Measurements from ENCODE around the gene AQP2.

The AQP2 gene

DNA sequence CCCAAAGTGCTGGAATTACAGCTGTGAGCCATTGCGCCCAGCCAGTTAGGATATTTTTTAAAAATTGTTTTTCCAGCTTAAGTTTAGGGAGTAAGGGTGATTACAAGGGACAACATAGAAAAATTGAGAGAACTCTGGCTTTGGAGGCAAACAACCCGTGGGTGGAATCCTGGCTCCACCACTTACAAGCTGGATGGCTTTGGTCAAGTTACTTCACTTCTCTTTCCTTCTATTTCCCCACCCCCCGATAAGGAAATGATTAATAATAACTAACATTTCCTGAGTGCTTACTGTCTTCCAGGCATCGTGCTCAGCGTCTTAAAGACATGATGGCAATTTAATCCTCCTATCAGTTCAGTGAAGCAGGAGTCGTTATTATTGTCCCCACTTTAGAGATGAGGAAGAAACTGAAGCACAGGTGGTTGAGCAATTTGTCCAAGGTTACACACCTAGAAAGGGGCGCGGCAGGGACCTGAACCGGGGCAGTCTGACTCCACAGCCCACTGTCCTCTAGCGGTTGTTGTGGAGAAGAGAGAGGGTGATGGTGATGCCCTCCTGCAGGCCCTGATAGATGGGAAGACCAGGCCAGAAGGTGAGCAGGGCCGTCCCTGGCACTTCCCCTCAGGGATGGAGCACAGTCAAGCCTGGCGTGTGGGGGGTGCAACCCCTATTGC lies 30.2 kb upstream of the AQP2 start:
- DNase-seq (ENCODE audit: low read depth, low spot score): no peak

DNA sequence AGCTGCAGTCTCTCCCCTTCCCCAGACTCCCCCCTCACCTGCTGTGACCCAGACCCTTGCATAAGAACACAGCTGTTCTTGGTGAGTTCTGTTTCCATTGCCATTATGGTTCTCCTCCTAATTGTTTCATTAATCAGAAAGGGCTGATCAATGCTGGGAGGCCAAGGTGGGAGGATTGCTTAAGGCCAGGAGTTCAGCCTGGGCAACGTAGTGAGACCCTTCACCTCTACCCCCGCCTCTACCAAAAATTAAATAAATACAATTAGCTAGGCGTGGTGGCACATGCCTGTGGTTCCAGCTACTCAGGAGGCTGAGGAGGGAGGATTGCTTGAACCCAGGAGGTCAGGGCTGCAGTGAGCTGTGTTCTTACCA lies 29.6 kb upstream of the AQP2 start:
- no peak for DNase-seq (ENCODE audit: low read depth, low spot score)

DNA sequence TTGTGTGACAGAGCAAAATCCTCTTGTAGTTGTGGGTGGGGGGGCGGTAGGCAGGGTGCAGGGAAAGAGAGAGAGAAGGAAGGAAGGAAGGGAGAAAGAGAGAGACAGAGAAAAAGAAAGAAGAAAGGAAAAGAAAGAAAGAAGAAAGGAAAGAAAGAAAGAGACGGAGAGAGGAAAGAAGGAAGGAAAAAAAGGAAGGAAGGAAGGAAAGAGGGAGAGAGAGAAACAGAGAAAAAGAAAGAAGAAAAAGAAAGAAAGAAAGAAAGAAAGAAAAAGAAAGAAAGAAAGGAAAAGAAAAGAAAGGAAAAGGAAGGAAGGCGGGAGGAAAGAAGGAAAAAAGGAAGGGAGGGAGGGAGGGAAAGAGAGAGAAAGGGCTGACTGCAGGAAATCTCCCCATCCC lies 29.2 kb upstream of the AQP2 start:
- DNase-seq (ENCODE audit: low read depth, low spot score): no peak

DNA sequence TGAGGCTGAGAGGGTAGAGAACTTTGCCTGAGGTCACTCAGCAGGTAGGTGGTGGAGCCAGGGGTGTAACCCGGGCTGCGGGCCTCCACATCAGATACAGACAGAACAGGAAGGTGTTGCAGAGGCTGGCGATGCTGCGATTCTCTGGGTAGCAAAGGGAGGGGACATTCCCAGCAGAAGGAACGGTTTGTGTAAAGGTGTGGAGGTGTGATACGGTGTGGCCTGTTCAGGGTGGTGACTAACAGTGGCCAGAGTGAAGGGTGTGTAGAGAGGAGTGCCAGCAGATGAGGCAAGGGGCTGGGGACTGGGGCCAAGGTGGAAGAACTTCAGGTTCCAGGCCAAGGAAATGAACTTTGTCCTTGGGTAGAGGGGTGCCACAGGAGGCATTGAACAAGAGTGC lies 28.6 kb upstream of the AQP2 start:
- DNase-seq (ENCODE audit: low read depth, low spot score): no peak

DNA sequence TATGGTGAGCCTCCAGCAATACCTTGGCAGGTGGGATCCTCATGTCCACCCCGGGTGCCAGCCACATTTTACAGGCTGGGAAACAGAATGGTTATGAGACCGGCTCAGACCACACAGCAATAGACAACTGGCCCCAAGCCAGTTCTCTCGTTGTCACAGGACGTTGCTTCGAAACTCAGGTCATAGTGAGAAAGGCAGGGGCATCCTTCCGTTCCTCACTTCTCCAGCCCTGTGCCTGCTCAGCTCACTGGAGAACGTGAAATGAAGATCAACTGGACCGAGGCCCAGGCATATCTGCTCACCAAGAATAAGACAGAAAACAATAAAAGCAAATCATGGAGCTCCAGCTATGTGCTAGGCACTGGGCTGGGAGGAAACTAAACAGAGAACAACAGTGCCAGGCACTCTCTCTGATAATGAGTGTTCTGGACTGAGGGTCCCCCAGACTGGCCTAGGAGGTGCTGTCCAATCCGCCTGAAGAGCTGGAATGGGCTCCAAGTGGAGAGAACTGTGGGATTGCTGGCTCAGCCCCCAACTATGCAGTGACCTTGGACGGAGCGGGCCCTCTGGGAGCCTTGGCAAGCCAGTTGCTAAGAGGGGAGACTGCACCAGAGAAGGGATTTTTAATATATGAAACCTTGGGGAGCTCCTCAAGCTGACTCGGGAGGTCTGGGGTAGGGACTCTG lies 28.0 kb upstream of the AQP2 start:
- no peak for DNase-seq (ENCODE audit: low read depth, low spot score)

DNA sequence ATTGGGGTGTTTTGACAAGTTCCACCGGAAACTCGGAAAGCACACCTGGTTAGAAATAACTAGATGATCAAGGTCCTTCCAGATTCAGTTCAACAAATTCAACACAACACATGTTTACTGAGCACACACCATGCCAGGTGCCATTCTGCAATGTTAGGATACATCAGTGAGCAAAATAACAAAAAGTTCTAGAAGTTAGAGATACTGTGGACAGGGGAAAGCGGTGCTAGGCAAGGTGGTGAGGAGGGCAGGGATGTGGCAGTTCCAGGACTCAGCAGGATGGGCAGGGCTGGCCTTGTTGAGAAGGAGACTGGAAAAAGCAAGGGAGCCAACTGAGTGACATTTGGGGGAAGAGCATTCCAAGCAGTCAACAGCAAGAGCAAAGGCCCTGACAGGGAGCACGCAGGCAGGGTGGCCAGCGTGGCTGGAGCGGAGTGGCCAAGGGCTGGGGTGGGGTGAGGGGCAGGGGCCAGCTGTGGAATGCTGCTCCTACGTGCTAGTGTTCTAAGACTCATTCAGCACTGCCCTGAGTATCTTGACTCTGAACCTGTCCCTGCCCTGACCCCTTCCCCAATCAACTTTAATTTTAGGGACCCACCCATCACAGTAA lies 27.4 kb upstream of the AQP2 start:
- no peak for DNase-seq (ENCODE audit: low read depth, low spot score)

DNA sequence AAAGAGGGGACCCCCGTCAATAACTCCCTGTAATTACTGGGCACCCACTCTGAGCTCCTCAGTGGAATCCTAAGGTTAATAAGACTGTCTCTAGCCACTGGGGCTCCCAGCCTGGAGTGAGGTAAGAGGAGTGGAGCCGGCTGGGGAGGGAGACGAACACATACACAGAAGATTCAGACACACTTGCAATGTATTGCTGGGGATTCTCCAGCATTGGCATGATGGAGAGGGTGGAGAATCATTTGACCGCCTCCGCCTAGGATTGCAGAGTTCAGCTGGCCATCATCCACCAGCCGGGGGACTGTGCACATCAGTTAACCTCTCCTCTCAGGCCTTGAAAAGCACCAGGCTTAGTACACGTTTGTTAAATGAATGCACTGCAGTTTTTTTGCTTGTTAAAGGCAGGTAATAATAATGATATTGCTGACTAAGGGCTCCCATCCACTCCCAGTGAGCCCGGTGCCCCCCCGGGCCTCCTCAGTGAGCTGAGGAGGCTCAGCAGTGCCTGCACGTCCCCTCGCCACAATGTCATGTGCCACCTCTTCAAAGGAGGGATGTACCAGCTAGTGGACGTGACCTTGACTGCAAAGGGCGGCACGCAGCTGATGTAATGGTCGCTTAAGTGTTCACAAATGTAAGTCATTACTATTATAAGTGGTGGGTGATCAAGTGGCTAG lies 26.5 kb upstream of the AQP2 start:
- no peak for DNase-seq (ENCODE audit: low read depth, low spot score)

DNA sequence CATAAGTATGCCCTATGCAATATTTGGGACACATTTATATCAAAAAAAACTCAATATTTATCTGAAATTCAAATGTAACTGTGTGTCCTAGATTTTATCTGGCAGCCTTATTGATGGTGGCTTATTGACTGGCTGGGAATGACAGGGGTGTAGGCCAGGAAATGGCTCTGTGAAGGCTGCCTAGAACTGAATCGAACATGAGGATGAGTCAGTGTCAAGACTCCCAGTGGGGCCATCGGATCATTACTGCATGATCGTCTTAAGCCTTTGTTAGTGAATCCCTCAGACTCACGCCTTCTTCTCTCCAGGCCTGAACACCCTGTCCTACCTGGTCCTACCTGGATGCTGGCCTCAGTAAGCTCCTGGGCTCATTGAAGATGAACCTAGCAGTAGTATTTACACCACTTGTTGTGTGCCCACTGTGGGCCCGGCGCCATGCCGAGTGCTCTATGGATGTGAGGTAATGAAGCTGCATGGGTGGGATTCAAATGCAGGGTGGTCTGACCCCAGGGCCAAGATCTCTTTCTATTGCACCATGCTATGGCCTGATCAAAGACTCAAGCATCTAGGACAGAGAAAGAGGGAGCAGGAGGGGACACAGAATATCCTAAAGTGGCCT lies 25.8 kb upstream of the AQP2 start:
- DNase-seq (ENCODE audit: low read depth, low spot score): no peak

DNA sequence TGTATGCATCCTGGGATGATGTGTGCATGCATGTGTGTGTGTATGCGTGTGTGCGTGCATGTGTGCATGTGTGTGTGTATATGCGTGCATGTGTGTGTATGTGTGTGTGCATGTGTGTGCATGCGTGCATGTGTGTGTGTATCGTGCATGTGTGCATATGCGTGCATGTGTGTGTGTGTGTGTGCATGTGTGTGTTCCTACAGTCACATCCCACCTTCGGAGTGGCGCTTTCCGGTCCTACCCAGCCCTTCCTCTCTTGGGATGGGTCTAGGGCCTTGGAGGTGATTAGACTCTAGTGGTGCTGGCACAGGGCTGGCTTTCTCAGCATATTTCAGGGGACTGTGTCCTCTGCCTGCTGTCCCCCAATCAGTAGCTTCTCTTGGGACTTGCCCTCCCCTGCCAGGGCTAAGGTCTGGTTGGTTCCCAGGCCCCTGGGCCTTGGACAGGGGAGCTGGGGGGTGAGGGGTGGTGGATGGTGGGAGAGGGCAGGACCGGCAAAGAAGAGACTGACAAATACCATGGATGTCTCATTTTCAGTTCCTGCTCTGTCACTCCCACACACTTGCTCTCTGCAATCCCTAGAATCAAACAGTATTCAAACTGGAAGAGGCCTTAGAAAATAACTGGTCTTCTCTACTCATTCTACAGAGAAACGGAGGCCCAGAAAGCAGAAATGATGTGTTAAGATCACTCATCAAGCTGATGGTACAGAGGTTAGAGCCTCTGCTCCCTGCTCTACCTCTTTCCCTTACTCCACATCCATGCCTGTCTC lies 24.9 kb upstream of the AQP2 start:
- DNase-seq (ENCODE audit: low read depth, low spot score): no peak

DNA sequence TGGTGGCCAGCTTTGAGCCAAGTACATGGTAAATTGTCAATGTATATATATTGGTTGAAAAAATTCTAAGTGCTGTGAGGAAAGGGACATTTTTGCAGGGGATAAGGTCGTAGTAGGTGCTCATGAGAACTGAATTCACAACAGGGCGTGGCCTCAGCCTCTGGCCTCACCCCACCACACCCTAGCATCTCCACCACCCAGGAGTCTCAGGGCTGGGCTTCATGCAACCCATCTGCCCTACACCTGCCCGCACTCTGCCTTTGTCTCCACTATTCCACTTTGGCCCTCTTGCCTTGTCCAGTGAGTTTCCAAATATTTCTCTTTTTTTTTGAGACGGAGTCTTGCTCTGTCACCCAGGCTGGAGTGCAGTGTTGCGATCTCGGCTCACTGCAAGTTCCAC lies 22.1 kb upstream of the AQP2 start:
- DNase-seq (ENCODE audit: low read depth, low spot score): no peak

DNA sequence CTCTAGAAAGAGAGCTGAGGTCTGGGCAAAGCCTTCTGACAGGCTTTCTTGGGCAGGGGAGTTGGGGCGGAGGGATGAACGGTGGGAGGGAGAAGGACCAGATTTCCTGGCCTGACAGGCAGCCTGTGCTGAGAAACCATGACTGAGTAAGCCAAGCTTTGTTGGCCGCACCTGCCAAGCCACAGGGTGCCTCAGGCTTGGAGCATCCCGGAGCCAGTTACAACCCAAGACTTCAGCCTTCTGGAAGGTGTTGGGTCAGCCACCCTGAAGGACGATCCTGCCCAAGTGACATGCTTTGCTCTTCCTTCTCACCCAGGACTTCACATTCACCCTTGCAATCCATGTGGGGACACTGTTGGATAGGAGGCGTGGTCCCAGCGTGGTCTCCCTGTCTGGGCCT lies 21.0 kb upstream of the AQP2 start:
- no peak for DNase-seq (ENCODE audit: low read depth, low spot score)

DNA sequence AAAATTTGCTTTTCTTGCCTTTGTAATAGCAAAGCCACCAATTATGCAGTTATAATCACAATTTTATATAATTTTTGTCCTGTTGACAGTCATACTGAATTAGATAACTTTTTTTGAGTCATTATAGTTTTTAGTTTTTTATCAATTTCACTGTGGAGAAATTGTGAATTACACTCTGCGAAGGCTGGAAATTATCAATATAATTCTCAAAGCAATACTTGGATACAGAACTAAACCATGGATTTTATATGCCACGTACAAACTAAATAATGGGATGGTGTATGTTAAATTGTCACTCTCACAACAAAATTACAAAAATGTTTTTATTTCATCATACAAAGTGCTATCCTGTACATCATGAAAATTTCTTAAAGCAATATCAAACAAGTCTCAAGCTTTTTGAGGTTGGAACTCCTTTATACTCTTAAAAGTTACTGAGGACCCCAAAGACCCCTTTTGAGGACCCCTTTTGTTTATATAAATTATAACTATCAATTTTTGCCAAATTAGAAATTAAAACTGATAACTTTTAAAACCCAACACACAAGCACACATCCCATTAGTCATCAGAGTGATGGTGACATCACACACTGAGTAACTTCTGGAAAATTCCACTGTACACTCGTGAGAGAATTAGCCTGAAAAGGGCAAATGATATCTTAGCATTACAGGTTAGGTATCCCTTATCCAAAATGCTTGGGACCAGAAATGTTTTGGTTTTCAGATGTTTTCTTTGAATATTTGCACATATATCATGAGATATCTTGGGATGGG lies 19.8 kb upstream of the AQP2 start:
- no peak for DNase-seq (ENCODE audit: low read depth, low spot score)

DNA sequence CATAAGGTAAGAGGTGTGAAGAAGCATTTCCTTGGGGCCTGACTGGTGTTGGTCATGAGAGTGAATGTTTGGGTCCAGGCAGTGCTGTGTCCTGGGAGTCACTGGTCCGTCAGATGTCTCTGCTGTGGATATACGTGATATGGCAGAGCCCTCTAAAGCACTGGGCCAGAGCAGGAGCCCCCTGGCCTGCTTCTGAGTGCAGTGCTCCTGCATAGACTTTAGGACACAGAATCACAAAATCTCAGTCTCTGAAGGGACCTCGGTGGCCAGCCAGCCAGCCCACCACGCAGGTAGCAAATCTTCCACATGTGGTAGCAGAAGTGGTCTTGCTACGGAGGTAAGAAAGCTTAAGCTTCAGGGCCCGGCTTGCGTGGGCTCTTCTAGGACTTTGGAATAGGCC lies 18.5 kb upstream of the AQP2 start:
- DNase-seq (ENCODE audit: low read depth, low spot score): no peak

DNA sequence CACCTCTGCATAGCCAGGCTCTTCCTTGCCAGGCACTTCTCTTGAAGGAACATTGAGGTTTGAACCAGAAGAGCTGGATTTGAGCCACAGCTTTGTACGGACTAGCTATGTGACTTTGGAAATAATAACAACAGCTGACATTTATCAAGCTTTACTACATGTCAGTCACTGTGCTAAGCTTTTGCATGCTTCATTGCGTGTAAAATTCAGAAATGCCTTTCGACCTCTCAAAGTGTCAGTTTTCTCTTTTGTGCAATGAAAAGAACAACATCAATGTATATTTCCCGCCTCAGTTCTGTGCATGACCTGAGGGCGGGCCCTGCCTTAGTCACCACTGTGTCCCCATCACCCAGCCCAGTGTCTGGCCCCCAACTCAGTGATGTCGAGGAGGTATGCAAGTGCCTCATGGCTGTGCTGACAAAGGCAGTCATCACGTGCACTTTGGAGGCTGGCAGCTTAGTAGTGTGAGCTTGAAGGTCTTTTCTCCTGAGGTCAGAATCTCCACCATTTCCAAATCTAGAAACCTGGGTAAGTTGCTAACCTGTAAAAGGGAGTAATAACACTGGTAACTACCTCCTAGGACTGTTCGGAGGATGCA lies 17.9 kb upstream of the AQP2 start:
- no peak for DNase-seq (ENCODE audit: low read depth, low spot score)

DNA sequence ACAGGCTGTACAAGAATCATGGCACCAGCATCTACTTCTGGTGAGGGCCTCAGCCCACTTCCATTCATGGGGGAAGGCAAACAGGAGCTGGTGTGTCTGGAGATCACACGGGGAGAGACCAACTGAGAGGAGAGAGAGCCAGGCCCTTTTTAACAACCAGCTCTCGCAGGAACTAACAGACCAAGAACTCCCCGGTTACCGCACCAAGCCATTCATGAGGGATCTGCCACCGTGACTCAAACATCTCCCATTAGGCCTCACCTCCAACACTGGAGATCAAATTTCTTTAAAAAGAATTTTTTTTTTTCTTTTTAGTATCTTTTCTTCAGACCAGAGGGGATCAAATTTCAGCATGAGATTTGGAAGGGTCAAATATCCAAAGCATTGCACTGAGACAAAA lies 16.7 kb upstream of the AQP2 start:
- DNase-seq (ENCODE audit: low read depth, low spot score): no peak

DNA sequence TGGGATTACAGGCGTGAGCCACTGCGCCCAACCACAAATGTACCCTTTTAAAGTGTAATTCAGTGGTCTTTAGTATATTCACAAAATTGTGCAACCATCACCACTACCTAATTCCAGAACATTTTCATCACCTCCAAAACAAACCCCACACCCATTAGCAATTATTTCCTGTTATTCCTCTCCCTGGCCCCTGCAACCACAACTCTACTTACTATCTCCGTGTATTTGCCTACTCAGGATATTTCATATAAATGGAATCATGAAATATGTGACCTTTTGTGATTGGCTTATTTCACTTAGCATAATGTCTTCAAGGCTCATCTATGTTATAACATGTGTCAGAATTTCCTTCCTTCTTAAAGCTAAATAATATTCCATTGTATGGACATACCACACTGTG lies 16.0 kb upstream of the AQP2 start:
- DNase-seq (ENCODE audit: low read depth, low spot score): no peak

DNA sequence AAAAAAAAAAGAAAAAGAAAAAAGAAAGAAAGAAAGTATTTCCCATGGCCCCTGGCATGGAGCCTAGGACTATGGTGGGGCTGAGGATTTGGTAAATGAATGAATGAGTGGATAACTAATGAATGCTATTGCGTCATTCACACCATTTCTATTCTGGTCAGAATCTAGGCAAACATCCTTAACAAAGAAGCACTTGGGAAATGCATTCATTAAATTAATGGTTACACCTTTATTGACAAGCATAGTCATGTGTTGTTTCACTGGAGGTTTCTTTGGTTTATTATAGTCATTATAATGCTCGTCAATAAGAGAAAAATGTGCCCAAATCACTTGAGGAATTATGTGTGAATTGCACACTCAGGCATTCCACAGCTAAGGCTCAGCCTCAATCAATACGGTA lies 13.6 kb upstream of the AQP2 start:
- DNase-seq (ENCODE audit: low read depth, low spot score): no peak

DNA sequence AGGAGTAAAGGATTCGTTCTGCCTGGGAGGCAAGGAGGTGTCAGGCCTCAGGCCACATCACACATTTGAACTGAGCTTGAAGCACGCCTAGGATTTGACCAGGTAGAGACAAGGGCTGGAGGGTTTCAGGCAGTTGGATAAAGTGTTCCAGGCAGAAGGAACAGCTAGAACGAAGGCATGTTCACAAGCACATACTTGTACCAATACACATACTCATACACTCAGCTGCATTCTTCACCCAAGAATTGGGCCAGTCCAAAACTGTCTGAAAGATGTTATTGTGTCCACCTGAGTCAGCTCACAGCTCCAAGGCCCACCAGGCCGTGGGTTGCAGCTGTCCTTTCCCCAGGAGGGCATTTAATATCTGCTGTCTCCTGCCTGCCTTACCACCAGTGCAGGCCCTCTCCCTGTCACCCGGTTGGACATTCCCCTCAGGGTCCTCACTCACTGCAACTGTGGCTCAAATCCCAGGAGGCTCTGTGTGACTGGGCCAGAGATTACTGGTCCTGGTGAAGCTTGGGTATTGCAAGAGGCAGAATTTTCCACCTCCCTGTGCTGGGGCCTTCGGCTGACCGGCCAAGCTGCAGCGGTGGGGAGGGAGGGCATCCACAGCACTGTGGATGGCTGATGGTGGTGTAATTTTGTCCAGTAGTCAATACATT lies 12.8 kb upstream of the AQP2 start:
- no peak for DNase-seq (ENCODE audit: low read depth, low spot score)

DNA sequence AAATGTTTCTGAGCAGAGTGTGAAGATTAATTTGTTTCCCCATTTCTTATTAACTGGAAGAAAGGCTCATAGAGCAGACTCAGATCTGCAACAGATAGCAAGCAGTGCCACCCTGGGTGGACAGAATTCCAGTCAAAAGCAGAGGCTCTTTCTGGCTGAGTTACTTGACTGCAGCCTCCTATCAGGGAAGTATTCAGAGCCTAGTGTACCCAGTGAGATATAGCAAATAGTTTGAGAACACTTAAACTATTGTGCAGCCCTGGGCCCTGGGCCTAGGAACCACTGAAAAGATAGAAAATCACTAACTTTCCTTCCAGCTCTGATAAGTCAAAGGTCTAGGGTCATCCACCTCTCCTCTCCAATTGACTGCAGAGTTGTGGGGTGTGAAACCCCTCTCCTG lies 11.2 kb upstream of the AQP2 start:
- DNase-seq (ENCODE audit: low read depth, low spot score): no peak

DNA sequence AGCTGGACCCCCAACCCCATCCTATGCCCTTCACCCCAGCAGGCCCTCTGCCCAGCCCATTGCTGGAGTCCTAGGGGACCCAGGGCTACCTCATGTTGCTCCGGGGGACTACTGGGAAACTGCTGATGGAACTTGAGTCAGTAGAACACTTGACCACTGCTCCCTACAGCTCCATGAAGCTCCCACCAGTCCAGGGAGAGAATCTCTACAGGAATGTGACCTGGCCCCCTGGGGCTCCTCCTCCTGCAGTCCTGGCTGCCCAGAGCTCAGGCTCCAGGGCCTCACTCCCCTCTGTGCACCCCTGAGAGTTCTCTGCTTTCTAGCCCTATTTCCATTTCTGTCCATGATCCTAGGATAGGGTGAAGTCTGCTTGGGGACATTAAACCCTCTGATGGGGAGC lies 10.8 kb upstream of the AQP2 start:
- no peak for DNase-seq (ENCODE audit: low read depth, low spot score)
